Measurements from ENCODE around the gene PLN. TPM values are rescaled to one million over a fixed set of nuclear protein-coding genes. Genes with fewer than 3 reads are reported as not detected.

Gene PLN
- total RNA-seq, 1 experiment from 2014 or later = not detected

DNA sequence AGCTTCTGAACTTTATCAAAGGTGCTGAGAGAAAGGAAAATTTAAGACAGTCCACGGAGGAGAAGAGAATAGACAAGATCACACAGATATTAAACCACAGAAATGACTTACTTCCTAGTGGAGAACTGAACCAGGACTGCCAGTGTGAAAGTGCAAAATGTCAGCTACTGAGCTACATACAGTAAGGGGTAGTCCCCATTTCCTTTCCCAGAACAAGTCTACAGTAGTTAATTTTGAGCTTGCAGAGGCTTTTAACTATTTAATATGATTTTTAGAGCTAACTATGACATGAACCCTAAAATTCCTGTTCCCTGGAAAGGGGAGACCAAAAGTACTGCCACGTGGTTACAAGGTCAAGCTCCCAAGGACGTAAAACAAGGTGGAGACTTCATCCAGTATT lies 58.2 kb downstream of the PLN start:
- no peaks in the 10 kb centered on the region for H3K27me3 Mint-ChIP-seq (ENCODE audit: low read depth)
- ATAC-seq (no peak), DNase-seq (ENCODE audit: low spot score) (no peak)
- H3K9me3 Mint-ChIP-seq = peaks cover 39% of the 10 kb centered on the region
- no peak for TF ChIP-seq ESRRA (CRISPR knock-in tag; IDR thresholded peaks at IDR 0.05; ENCODE audit: borderline replicate concordance)
- TF ChIP-seq ZNF396 (CRISPR knock-in tag; IDR thresholded peaks at IDR 0.05; ENCODE audit: borderline replicate concordance) = no peak
- TF ChIP-seq KAT7 (CRISPR knock-in tag; IDR thresholded peaks at IDR 0.05; ENCODE audit: borderline replicate concordance) = no peak
- TF ChIP-seq NR1H2 (CRISPR knock-in tag; IDR thresholded peaks at IDR 0.05) = no peak
- no peak for TF ChIP-seq MXD4 (CRISPR knock-in tag; IDR thresholded peaks at IDR 0.05; ENCODE audit: borderline replicate concordance)
- no peak for TF ChIP-seq ETV6 (CRISPR knock-in tag; IDR thresholded peaks at IDR 0.05)
- TF ChIP-seq, protein P1, sequence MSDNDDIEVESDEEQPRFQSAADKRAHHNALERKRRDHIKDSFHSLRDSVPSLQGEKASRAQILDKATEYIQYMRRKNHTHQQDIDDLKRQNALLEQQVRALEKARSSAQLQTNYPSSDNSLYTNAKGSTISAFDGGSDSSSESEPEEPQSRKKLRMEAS (CRISPR knock-in tag; IDR thresholded peaks at IDR 0.05) = no peak
- no peak for TF ChIP-seq JUN (CRISPR knock-in tag; IDR thresholded peaks at IDR 0.05)
- TF ChIP-seq EMX1 (CRISPR knock-in tag; IDR thresholded peaks at IDR 0.05) = no peak
- no peak for TF ChIP-seq CREB1 (CRISPR knock-in tag; IDR thresholded peaks at IDR 0.05)
- TF ChIP-seq, protein P2, sequence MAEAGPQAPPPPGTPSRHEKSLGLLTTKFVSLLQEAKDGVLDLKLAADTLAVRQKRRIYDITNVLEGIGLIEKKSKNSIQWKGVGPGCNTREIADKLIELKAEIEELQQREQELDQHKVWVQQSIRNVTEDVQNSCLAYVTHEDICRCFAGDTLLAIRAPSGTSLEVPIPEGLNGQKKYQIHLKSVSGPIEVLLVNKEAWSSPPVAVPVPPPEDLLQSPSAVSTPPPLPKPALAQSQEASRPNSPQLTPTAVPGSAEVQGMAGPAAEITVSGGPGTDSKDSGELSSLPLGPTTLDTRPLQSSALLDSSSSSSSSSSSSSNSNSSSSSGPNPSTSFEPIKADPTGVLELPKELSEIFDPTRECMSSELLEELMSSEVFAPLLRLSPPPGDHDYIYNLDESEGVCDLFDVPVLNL (CRISPR knock-in tag; IDR thresholded peaks at IDR 0.05; ENCODE audit: borderline replicate concordance, low read depth) = no peak
- ChIA-PET CTCF (no interaction called here), POLR2A (interaction anchor here (0.7 kb wide), 1 partner anchor 94 kb away, joined by 7 read pairs; no protein-coding TSS in a partner anchor)
- peak overlapping the region; percentile 45; the same call in 1 of the 2 replicates for H3K27ac Mint-ChIP-seq
- H3K4me1 Mint-ChIP-seq = 0 out of 2 replicates have a peak, but pooled peaks cover 2% of the 10 kb centered on the region
- H3K36me3 Mint-ChIP-seq = peaks cover 36% of the 10 kb centered on the region
- no peak overlapping the region for H3K4me3 Mint-ChIP-seq

DNA sequence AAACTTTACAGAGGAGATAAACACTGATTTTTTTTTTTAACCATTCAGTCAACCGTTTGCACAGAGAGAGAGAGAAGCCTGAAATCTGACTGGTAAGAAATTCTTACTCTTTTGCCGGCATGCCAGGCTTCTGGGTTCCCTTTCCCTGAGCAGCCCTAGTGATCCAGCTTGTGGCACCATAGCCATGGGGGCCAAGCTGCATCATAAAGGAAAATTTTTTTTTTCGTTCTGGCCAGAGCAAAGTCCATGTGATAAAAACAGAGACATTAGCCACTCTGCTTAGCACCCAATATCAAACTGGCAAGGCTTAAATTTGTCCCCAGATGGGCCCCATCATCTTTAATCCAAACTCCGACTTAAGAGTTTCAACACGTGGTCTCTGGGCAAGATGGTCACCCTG lies 58.8 kb downstream of the PLN start:
- no peak for TF ChIP-seq SMAD4 (CRISPR knock-in tag; IDR thresholded peaks at IDR 0.05)
- CTCF ChIA-PET = no interaction called here

More for the DNA sequence above, 58.8 kb downstream of the PLN start:
- Mint-ChIP-seq H3K27ac (no peak overlapping the region; the same call in 1 of the 2 replicates), H3K4me3 (no peak overlapping the region), H3K36me3 (peaks cover 36% of the 10 kb centered on the region), H3K9me3 (peaks cover 39% of the 10 kb centered on the region), H3K4me1 (0 out of 2 replicates have a peak, but pooled peaks cover 2% of the 10 kb centered on the region), H3K27me3 (ENCODE audit: low read depth) (no peaks in the 10 kb centered on the region)
- POLR2A ChIA-PET = interaction anchor here (0.6 kb wide), 1 partner anchor 291 kb away, joined by 10 read pairs; no protein-coding TSS in a partner anchor
- no peak for ATAC-seq
- DNase-seq (ENCODE audit: low spot score) = no peak

Other genes with a start within 250 kb of the PLN start
- gene CEP85L, start 103.3 kb downstream of the PLN start, total RNA-seq (2021) = 19.6 to 32.5 TPM (median 21.8 TPM) in 3 replicates

All from WTC11 (cell line).